ENCODE results near the gene TRABD2A.

TRABD2A gene

GRCh38 chr2:84905181-84906107, 24.6 kb upstream of the TRABD2A start, which contains the start of gene TMSB10:
Gene TMSB10 (plus strand): TSS chr2:84905656.
- TF ChIP-seq, protein P1, sequence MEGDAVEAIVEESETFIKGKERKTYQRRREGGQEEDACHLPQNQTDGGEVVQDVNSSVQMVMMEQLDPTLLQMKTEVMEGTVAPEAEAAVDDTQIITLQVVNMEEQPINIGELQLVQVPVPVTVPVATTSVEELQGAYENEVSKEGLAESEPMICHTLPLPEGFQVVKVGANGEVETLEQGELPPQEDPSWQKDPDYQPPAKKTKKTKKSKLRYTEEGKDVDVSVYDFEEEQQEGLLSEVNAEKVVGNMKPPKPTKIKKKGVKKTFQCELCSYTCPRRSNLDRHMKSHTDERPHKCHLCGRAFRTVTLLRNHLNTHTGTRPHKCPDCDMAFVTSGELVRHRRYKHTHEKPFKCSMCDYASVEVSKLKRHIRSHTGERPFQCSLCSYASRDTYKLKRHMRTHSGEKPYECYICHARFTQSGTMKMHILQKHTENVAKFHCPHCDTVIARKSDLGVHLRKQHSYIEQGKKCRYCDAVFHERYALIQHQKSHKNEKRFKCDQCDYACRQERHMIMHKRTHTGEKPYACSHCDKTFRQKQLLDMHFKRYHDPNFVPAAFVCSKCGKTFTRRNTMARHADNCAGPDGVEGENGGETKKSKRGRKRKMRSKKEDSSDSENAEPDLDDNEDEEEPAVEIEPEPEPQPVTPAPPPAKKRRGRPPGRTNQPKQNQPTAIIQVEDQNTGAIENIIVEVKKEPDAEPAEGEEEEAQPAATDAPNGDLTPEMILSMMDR (IDR thresholded peaks at IDR 0.05), result no peak

DNA sequence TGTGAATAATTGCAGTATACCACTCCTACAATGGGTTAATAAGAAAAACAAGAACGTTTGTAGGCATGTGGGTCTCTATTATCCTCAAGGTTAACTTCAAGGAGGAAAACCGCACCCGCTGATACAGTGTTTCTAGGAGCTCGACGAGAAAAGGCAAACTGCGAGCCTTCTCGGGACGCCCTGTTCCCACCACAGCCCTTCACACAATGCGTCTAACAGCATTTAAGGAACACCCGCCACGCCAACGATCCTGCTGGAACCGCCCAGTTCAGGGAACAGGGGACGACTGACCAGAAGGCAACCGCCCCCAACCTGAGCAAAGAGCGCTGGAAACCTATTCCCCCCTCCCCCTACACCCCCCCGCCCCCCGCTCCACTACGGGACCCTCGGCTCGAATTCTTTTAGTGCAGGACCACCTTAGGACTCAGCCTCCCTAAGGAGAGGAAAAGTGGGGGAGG, 23.9 kb upstream of the TRABD2A start:
- TF ChIP-seq, protein P1 (IDR thresholded peaks at IDR 0.05), result no peak

- TF ChIP-seq, protein P1 (IDR thresholded peaks at IDR 0.05), result no peak
Measured at GRCh38 chr2:84904151-84904550, 23.3 kb upstream of the TRABD2A start.

DNA sequence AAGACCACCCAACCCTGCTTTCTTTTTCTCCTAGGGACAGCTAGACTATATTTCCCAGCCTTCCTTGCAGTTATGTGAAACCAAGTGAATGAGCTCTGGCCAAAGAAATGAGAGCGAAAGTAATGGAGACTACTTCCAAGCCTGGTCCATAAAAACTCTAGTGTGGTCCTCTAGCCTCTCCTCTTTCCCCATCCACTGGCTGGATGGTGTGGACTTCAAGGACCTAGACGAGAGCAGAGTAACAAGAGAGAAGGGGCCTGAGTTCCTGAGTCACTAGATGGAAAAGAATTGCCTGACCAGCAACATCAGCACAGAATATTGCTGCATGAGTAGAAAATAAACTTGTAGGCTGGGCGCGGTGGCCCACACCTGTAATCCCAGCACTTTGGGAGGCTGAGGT, 21.6 kb upstream of the TRABD2A start:
- TF ChIP-seq, protein P1 (IDR thresholded peaks at IDR 0.05), result no peak

- TF ChIP-seq, protein P1 (IDR thresholded peaks at IDR 0.05), result no peak
Measured at GRCh38 chr2:84901593-84902120, 20.8 kb upstream of the TRABD2A start.

- TF ChIP-seq, protein P1 (IDR thresholded peaks at IDR 0.05), result no peak
Measured at GRCh38 chr2:84900971-84901370, 20.1 kb upstream of the TRABD2A start.

DNA sequence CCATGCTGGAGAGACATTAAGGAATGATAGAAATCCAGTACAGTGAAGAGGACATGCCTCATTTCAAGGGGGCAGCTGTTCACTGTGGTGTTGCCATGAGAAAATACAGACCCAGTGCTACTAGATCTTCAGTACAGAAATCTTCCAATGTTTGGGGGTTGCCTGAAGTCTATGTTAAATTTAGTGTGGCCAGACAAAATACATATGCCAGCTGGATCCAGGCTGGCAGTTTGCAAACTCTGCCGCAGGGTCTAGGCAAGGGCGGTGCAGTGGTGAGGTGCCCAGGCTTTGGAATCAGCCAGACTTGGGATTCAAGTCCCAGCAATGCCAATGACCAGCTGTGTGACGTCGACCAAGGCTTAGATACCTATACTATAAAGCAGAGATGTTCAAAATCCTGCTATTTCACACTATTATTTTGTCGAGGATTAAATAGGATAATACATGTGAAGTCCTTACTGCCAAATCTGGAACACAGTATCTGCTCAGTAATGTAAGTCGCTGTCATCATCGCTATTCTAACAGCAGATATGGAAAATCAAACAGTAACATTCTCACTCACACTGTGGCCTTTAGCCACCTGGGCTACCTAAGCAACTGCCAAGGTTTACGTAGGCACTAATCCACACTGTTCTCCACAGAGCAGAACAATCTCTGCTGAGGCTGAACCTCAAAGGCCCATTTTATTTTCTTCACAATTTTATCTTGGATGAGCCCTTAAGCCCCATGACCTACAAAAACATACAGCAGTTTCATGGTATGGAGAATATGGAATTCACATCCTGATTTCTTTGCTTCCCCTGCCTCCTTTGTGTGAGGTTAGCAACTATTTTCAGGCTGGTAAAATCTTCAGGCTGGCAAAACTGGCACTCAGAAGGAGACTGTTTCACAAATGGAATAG, 18.7 kb upstream of the TRABD2A start:
- TF ChIP-seq, protein P1 (IDR thresholded peaks at IDR 0.05), result no peak
